ENCODE measurements around the gene LNPEP.
"Not testable (repeated sequence)": the region's sequence is repeated elsewhere in the genome, so short reads cannot be mapped to it uniquely, and the experiment has no call there.

Gene LNPEP

GRCh38 chr5:96930589-96930988 lies 5.3 kb upstream of the LNPEP start:
- DNase-seq: no peak

- not testable (repeated sequence) for DNase-seq
These were observed 4.8 kb upstream of the LNPEP start for GRCh38 chr5:96931037-96931436.

- DNase-seq: no peak
These were observed 4.3 kb upstream of the LNPEP start for GRCh38 chr5:96931605-96932004.

- DNase-seq: no peak
These were observed 3.9 kb upstream of the LNPEP start for GRCh38 chr5:96932026-96932425.

- no peak for DNase-seq
These were observed 1.8 kb upstream of the LNPEP start for GRCh38 chr5:96933764-96934707.

- DNase-seq: peak; percentile 64
These were observed 947 bp upstream of the LNPEP start for GRCh38 chr5:96934708-96935558.

GRCh38 chr5:96936431-96937320 lies 796 bp downstream of the LNPEP start:
- DNase-seq: no peak

GRCh38 chr5:96940586-96940985 lies 4.7 kb downstream of the LNPEP start:
- DNase-seq: no peak

- no peak for DNase-seq
These were observed 5.3 kb downstream of the LNPEP start for GRCh38 chr5:96941140-96941539.

- no peak for DNase-seq
These were observed 6.2 kb downstream of the LNPEP start for GRCh38 chr5:96942078-96942477.

GRCh38 chr5:96942911-96943310 lies 7.0 kb downstream of the LNPEP start:
- no peak for DNase-seq

GRCh38 chr5:96943799-96944198 lies 7.9 kb downstream of the LNPEP start:
- no peak for DNase-seq

- no peak for DNase-seq
These were observed 9.4 kb downstream of the LNPEP start for GRCh38 chr5:96945144-96945897.

GRCh38 chr5:96946381-96946780 lies 10.5 kb downstream of the LNPEP start:
- no peak for DNase-seq

GRCh38 chr5:96952118-96952750 lies 16.4 kb downstream of the LNPEP start:
- DNase-seq: no peak

GRCh38 chr5:96952974-96953730 lies 17.3 kb downstream of the LNPEP start:
- no peak for DNase-seq

- no peak for DNase-seq
These were observed 21.6 kb downstream of the LNPEP start for GRCh38 chr5:96957254-96958049.

GRCh38 chr5:96958977-96959376 lies 23.1 kb downstream of the LNPEP start:
- no peak for DNase-seq

GRCh38 chr5:96961053-96961452 lies 25.2 kb downstream of the LNPEP start:
- DNase-seq: no peak

- no peak for DNase-seq
These were observed 26.7 kb downstream of the LNPEP start for GRCh38 chr5:96962540-96962991.

All from NCI-H1417 treated with DMSO at 0.1 percent for 48 hours (cell line).